Adrenal gland (tissue), 12 donors: Measurements from ENCODE around the gene KCP. TPM values are rescaled to one million over a fixed set of nuclear protein-coding genes. Genes with fewer than 3 reads are reported as not detected.

Experiments used
- DNase-seq, 7 donors: peaks; one replicate each; pipeline ENCODE4 v3.0.0-alpha.2; 2019 to 2020
- H3K27ac ChIP-seq, 5 donors: fragments of 200-600 bp; sonication (generic) in 4 of 5; 1 replicate in 3 of 5; 2 replicates in 2 of 5; pipeline versions ENCODE4 v1.5.1 to v1.8.0; 2016 to 2020; ENCODE audit warnings: mild to moderate bottlenecking in 1 of 5
- H3K27me3 ChIP-seq: fragments of 200-600 bp; 2 replicates; pipeline ENCODE4 v1.8.0; 2021
- H3K36me3 ChIP-seq, 2 donors: fragments of 200-600 bp; replicated peaks in 1 of 2; 1 replicate in 1 of 2; 2 replicates in 1 of 2; pipeline versions ENCODE4 v1.5.1 to v1.8.0; 2018 to 2022
- H3K4me1 ChIP-seq, 2 donors: fragments of 200-600 bp; replicated peaks in 1 of 2; 1 replicate in 1 of 2; 2 replicates in 1 of 2; pipeline versions ENCODE4 v1.5.1 to v1.8.0; 2018 to 2021
- H3K4me3 ChIP-seq, 4 donors: fragments of 200-600 bp; sonication (generic) in 3 of 4; one replicate each; pipeline ENCODE4 v1.5.1; 2016 to 2018
- H3K9me3 ChIP-seq, 3 donors: fragments of 200-600 bp; sonication (generic) in 1 of 3; replicated peaks in 1 of 3; 1 replicate in 2 of 3; 2 replicates in 1 of 3; pipeline versions ENCODE4 v1.5.1 to v1.8.0; 2016 to 2021
- CTCF ChIP-seq, 6 experiments: fragments of 450-650 bp in 4 of 6; fragments of 200-600 bp in 2 of 6; sonication (generic) in 1 of 6; IDR thresholded peaks; 1 replicate in 5 of 6; 2 replicates in 1 of 6; pipeline versions ENCODE4 v1.5.1 to v1.8.0; 2016 to 2021; ENCODE audit warnings: antibody characterized with exemption in 6 of 6, mild to moderate bottlenecking in 2 of 6, moderate library complexity in 1 of 6
- POLR2A ChIP-seq, 2 donors: fragments of 450-650 bp; IDR thresholded peaks; one replicate each; pipeline ENCODE4 v1.6.1; 2017; ENCODE audit warnings: antibody characterized with exemption in 2 of 2, mild to moderate bottlenecking in 2 of 2, moderate library complexity in 1 of 2
- WGBS, 4 donors: extraction: QIAGEN DNeasy Blood & Tissue Kit in 2 of 4; methylation state at CpG; one replicate each; pipeline versions ENCODE4 v1.1.5 to v1.1.7; 2013 to 2017; 5-methylcytosine and 5-hydroxymethylcytosine counted together
- intact Hi-C, 2 donors: fragments of 100-400 bp; cut with DNase I; formaldehyde crosslinking; loops; one replicate each; pipeline versions ENCODE4 v1.14.1 to v1.15.0; 2022 to 2023
- polyA plus RNA-seq, 3 donors: library from polyadenylated mRNA; stranded (reverse); fragments of 200-250 nt in 2 of 3; fragments of 350-450 nt in 1 of 3; fragmentation: Illumina TruSeq in 1 of 3; extraction: RNeasy Lipid Tissue Mini Kit (QIAGEN cat#74804) in 1 of 3; gene quantifications; one replicate each; pipeline ENCODE4 v1.2.3, GENCODE V29; 2013 to 2014
- total RNA-seq, 9 donors: library from RNA; depleted of rRNA in 4 of 9; stranded (reverse); fragments of >200 nt in 4 of 9; fragments of 120-200 nt in 1 of 9; fragmentation: NEBNext Ultra II Directional in 1 of 9; extraction: Animal tissue kit (Norgen Biotek cat#: 25700) in 1 of 9; gene quantifications; one replicate each; pipeline versions ENCODE4 v1.1.0 to v1.2.4, GENCODE V29; 2013 to 2023
- donor health status: healthy with polysubstance abuse.
- donor health status: Bipolar disorder and iron deficiency.
- donor health status: DM: yes; HTN: yes; CAD: no.
- donor health status: DM: no; HTN: no; CAD: no.
- donor health status: DM: no; HTN: no; CAD: no.
- donor health status: DM: yes; HTN: yes; CAD: no.

KCP gene
- total and polyA plus RNA-seq, 12 donors, result 0.11 to 8.0 (median 0.37) TPM; not detected in 3

DNA sequence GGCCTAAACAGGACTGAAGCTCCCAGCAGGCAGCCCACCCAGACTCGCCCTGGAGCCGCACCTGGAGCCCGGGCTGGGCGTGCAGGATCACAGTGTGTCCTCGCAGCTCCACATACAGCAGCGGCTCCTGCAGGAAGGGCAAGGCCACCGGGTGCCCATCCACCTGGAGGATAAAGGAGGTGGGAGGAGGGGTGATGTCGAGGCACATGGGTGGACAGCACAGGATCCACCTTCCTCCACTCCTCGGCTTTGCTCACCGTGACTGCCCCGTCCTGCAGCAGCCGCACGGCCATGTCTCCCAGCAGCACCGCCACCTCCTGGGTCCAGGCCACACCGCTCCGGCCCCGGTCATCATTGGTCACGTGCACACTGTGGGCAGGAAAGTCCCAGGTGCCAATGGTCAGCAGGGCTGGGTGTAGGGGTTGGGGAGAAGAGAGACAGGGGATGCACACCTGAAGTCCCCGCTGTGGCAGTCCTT is 31.0 kb downstream of the KCP start:
- Histone ChIP-seq H3K4me1 (no peaks in the 10 kb centered on the region), H3K27me3 (no peaks in the 10 kb centered on the region), H3K36me3 (no peaks in the 10 kb centered on the region), H3K9me3 (no peaks in the 10 kb centered on the region), H3K4me3 (no peak overlapping the region), H3K27ac (no peak overlapping the region)
- intact Hi-C loops, result no loop called here
- TF ChIP-seq CTCF (IDR thresholded peaks at IDR 0.05), result no peak
- TF ChIP-seq POLR2A (IDR thresholded peaks at IDR 0.05), result no peak
- DNase-seq, result no peak
- 59 to 75% (median 66%) methylated on average over 2 to 19 of the region's 19 CpGs for WGBS, 4 donors

DNA sequence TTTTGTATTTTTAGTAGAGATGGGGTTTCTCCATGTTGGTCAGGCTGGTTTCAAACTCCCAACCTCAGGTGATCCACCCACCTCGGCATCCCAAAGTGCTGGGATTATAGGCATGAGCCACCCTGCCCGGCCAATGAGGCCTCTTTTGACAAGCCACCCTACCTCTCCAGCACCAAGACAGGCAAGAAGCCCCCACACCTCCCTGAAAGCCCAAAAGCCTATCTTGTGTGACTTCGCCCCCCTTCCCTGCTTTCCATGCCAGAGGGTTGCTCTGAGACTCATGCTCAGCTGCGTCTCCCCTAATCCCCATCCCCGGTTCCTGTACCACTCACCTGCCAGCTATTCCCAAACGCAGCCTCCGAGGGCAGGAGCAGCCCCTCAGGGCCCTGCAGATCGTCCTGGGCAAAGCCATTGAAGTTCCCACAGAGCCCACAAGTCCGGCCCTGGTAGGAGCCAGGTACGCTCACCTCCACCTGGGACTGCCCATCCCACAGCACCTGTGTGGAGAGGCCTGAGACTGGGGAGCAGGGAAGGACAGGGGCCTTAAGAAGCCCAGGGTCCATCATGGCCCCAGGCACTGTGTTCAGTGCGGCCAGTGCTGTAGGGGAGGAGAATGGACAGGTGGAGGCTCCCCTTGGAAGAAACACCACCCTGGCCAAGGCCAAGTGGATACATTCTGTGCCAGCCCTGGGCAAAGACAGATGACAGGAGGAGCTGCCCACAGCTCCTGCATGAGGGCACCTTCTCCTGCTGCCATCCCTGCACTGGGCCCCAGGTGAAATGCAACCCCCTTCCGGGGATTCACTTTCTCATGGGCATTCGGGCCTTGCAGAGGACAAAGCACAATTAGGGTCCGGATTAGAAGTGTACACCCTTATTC is 32.0 kb downstream of the KCP start:
- no peak overlapping the region for H3K27ac ChIP-seq
- H3K36me3 ChIP-seq, result no peaks in the 10 kb centered on the region
- no peak overlapping the region for H3K4me3 ChIP-seq
- no peaks in the 10 kb centered on the region for H3K4me1 ChIP-seq
- no peaks in the 10 kb centered on the region for H3K9me3 ChIP-seq
- no peak for DNase-seq
- no peaks in the 10 kb centered on the region for H3K27me3 ChIP-seq
- 80 to 93% (median 89%) methylated on average over 11 to 14 of the region's 14 CpGs for WGBS, 4 donors
- intact Hi-C loops, result no loop called here
- no peak for TF ChIP-seq CTCF (IDR thresholded peaks at IDR 0.05)
- no peak for TF ChIP-seq POLR2A (IDR thresholded peaks at IDR 0.05)

DNA sequence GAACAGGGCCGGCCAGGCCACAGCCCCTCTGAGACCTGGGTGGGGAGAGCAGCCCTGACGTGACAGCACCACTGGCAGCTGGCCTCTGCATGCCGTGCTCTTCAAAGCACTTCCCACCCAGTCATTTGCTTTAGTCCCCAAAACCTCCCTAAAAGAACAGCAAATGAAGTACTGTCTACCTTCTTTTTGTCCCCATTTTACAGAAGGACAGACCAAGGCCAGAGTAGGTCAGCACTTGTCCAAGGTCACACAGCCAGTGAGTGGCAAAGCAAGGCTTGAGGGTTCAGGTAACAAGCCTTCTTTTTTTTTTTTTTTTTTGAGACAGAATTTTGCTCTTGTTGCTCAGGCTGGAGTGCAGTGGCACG is 32.8 kb downstream of the KCP start:
- intact Hi-C loops, result no loop called here
- no peak for TF ChIP-seq POLR2A (IDR thresholded peaks at IDR 0.05)
- no peak for TF ChIP-seq CTCF (IDR thresholded peaks at IDR 0.05)
- DNase-seq, result no peak
- Histone ChIP-seq H3K36me3 (no peaks in the 10 kb centered on the region), H3K4me1 (no peaks in the 10 kb centered on the region), H3K9me3 (no peaks in the 10 kb centered on the region), H3K27ac (no peak overlapping the region), H3K27me3 (no peaks in the 10 kb centered on the region), H3K4me3 (no peak overlapping the region)
- WGBS, 4 donors, result 57 to 88% (median 79%) methylated on average over 3 to 4 of the region's 4 CpGs

DNA sequence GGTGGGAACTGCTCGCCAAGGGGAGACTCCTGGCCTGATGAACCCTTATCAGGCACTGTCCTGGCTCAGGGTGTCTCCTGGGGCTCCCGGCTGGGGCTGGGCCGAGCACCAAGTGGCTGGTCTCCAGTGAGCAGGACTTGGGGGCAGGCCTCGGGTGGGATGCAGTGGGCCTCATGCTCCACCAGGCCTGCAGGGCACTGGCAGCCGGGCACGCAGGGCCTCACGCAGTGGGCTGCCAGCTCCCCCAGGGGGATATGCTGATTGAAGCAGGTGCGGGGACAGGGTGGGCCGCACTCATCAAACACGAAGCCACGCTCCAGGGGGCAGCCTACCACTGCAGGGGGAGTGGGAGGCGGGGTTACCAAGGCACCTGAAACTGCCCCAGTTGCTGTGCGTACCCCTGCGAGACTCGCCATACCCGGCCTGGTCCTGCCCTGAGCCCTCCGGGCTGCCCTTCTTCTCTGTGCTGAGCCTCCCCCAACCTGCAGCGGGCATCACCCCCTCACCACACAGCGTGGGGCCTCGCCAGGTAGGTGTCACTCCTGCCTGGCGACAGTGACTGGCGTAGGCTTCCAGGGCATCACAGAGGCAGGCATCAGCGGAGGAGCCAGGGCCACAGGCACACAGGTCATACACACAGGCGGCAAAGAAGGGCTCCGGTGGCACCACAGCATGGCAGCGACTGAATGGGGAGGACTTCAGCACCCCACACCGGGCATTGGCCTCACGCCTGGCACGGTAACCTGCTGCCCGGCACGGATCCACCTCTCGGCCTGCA is 33.3 kb downstream of the KCP start:
- TF ChIP-seq CTCF (IDR thresholded peaks at IDR 0.05) (no peak), POLR2A (IDR thresholded peaks at IDR 0.05) (no peak)
- 78 to 95% (median 91%) methylated on average over 4 to 32 of the region's 32 CpGs for WGBS, 4 donors
- DNase-seq, result no peak
- intact Hi-C loops, result no loop called here
- Histone ChIP-seq H3K27ac (no peak overlapping the region), H3K4me1 (no peaks in the 10 kb centered on the region), H3K9me3 (no peaks in the 10 kb centered on the region), H3K36me3 (no peaks in the 10 kb centered on the region), H3K27me3 (no peaks in the 10 kb centered on the region), H3K4me3 (no peak overlapping the region)
